ENCODE data around the gene CHID1. TPM values are rescaled to one million over a fixed set of nuclear protein-coding genes. Genes with fewer than 3 reads are reported as not detected.

The CHID1 gene
- total and polyA plus RNA-seq, 2 of the 8 experiments (the other 6 are each of a cell fraction or from before 2014, with no cell fraction given): 81.2 to 88.5 TPM

GRCh38 chr11:951507-951906, 40.9 kb upstream of the CHID1 start:
- peaks cover 11% of the 10 kb centered on the region for H3K79me1 ChIP-seq (ENCODE audit: low read depth, low read length)
- H4K8ac ChIP-seq (ENCODE audit: extremely low read depth, insufficient read depth, low read length): no peak overlapping the region
- H2BK12ac ChIP-seq (ENCODE audit: low read depth, low read length): no peak overlapping the region
- peaks cover 0 to 19% (median 7%) of the 10 kb centered on the region in 4 experiments; a peak in 4 of 7 replicates for H3K4me1 ChIP-seq (replicated peaks in 1 of 4; ENCODE audit: control insufficient read depth in 3 of 4, insufficient read depth in 4 of 4, low read length in 3 of 4)
- no peak overlapping the region for H2BK15ac ChIP-seq (ENCODE audit: low read length)
- peaks cover 2 to 14% of the 10 kb centered on the region in 2 experiments for H4K20me1 ChIP-seq (replicated peaks in 1 of 2; ENCODE audit: control insufficient read depth in 1 of 2, insufficient read depth in 2 of 2, low read length in 2 of 2)
- CTCF ChIA-PET (ENCODE audit: partially characterized antibody): interaction anchor here (0.6 to 2.9 kb wide), 7 partner anchors 11 to 701 kb away, joined by 3 to 19 read pairs (median 4); no protein-coding TSS in a partner anchor
- H2AFZ ChIP-seq (ENCODE audit: low read length): no peak overlapping the region
- no peak overlapping the region for H2BK5ac ChIP-seq (ENCODE audit: low read depth, low read length)
- no peaks in the 10 kb centered on the region for H3K27me3 ChIP-seq (replicated peaks in 1 of 4; ENCODE audit: control insufficient read depth in 3 of 4, extremely low read depth in 1 of 4, insufficient read depth in 3 of 4, low read length in 3 of 4)
- no peak overlapping the region for H3K18ac ChIP-seq (ENCODE audit: extremely low read depth, low read length)
- no peak overlapping the region for H3K4me3 ChIP-seq (ENCODE audit: extremely low read depth in 1 of 4, insufficient read depth in 2 of 4, low read depth in 3 of 4, low read length in 4 of 4)
- WGBS, 2 experiments (ENCODE audit: extremely low coverage in 1 of 2, insufficient coverage in 1 of 2, insufficient read length in 1 of 2, insufficient replicate concordance in 2 of 2, low coverage in 1 of 2, low lambda C conversion rate in 2 of 2, missing lambda C conversion rate in 1 of 2): 89% methylated on average over 6 of the region's 9 CpGs; no CpG with 5 or more reads in 1 of the 2 experiments
- no peak for DNase-seq (ENCODE audit: low read depth in 1 of 2, low spot score in 2 of 2)
- H2BK120ac ChIP-seq (replicated peaks; ENCODE audit: low read depth, low read length): no peak overlapping the region
- no peak overlapping the region for H2BK20ac ChIP-seq (ENCODE audit: low read length)
- POLR2A ChIA-PET (ENCODE audit: partially characterized antibody): interaction anchor here (0.6 to 1.6 kb wide), 7 partner anchors 11 to 93 kb away, joined by 3 to 5 read pairs (median 3); no protein-coding TSS in a partner anchor
- peaks cover 2 to 63% of the 10 kb centered on the region in 2 experiments; a peak in 3 of 4 replicates for H3K79me2 ChIP-seq (ENCODE audit: control insufficient read depth in 1 of 2, insufficient read depth in 2 of 2, low read length in 2 of 2)
- H2AK5ac ChIP-seq (ENCODE audit: low read depth, low read length): no peak overlapping the region
- H4K91ac ChIP-seq (replicated peaks; ENCODE audit: insufficient read length, low read length): no peak overlapping the region
- no peak overlapping the region for H3K4me2 ChIP-seq (ENCODE audit: insufficient read depth in 1 of 2, low read depth in 2 of 2, low read length in 2 of 2)
- H3K4ac ChIP-seq (replicated peaks; ENCODE audit: insufficient read length, low read depth, low read length): no peak overlapping the region
- no peak overlapping the region for H4K5ac ChIP-seq (ENCODE audit: insufficient read length, low read depth, low read length)
- no peak overlapping the region for H3K9ac ChIP-seq (replicated peaks in 1 of 4; ENCODE audit: extremely low read depth in 1 of 4, low read depth in 3 of 4, low read length in 3 of 4)
- no peak for FAIRE-seq
- H3K36me3 ChIP-seq (ENCODE audit: control insufficient read depth in 2 of 4, insufficient read depth in 4 of 4, low read length in 3 of 4): no peaks in the 10 kb centered on the region
- peaks cover 2% of the 10 kb centered on the region; the same call in 1 of the 2 replicates for H3K23me2 ChIP-seq (ENCODE audit: low read depth, low read length)
- no peak overlapping the region for H3K14ac ChIP-seq (ENCODE audit: insufficient read length)
- no peak overlapping the region for H3K27ac ChIP-seq (ENCODE audit: low read depth, low read length)
- no peaks in the 10 kb centered on the region for H3K9me3 ChIP-seq (ENCODE audit: insufficient read depth in 2 of 2, low read depth in 1 of 2, low read length in 1 of 2)
- H3K56ac ChIP-seq (replicated peaks; ENCODE audit: insufficient read length, low read depth, low read length): no peak overlapping the region
- no peak overlapping the region for H3K23ac ChIP-seq (ENCODE audit: insufficient read length)
- TF ChIP-seq RFX5 (IDR thresholded peaks at IDR 0.05; ENCODE audit: borderline replicate concordance, low read depth, low read length) (no peak), ATF3 (IDR thresholded peaks at IDR 0.05; ENCODE audit: insufficient read depth, low read depth, low read length) (no peak), ATF2 (IDR thresholded peaks at IDR 0.05; ENCODE audit: low read length) (no peak), POU5F1 (IDR thresholded peaks at IDR 0.05; ENCODE audit: low read depth, low read length) (no peak), EGR1 (IDR thresholded peaks at IDR 0.05; ENCODE audit: borderline replicate concordance, low read depth, low read length) (no peak), SIRT6 (IDR thresholded peaks at IDR 0.05; ENCODE audit: low read length) (no peak), POLR2AphosphoS5 (IDR thresholded peaks at IDR 0.05; ENCODE audit: low read depth, low read length) (no peak), POLR2A (IDR thresholded peaks at IDR 0.05; ENCODE audit: control extremely low read depth in 1 of 2, low read depth in 2 of 2, low read length in 2 of 2) (no peak), CHD1 (IDR thresholded peaks at IDR 0.05; ENCODE audit: low read depth, low read length) (no peak), SP1 (IDR thresholded peaks at IDR 0.05; ENCODE audit: low read depth, low read length) (no peak), SRF (IDR thresholded peaks at IDR 0.05; ENCODE audit: low read depth, low read length) (no peak), TAF7 (optimal IDR thresholded peaks at IDR 0.05; ENCODE audit: borderline replicate concordance, low read depth, low read length) (no peak), RXRA (IDR thresholded peaks at IDR 0.05; ENCODE audit: insufficient read depth, low read depth, low read length) (no peak)
